Hepatocyte (in vitro differentiated cells): Measurements from ENCODE around the gene RPTOR. TPM values are rescaled to one million over a fixed set of nuclear protein-coding genes. Genes with fewer than 3 reads are reported as not detected.

ENCODE experiments used
- DNase-seq: peaks from one replicate; pipeline ENCODE4 v3.0.0-alpha.2; 2016; ENCODE audit warnings: low spot score
- H2AFZ ChIP-seq: fragments of 200-600 bp; sonication (generic); 2 replicates; pipeline ENCODE4 v1.6.0; 2016; ENCODE audit warnings: antibody characterized with exemption, mild to moderate bottlenecking
- H3K27ac ChIP-seq: fragments of 200-600 bp; sonication (generic); 2 replicates; pipeline ENCODE4 v1.5.1; 2016; ENCODE audit warnings: mild to moderate bottlenecking
- H3K27me3 ChIP-seq: fragments of 200-600 bp; sonication (generic); 2 replicates; pipeline ENCODE4 v1.6.1; 2016
- H3K36me3 ChIP-seq: fragments of 200-600 bp; sonication (generic); replicated peaks from 2 replicates; pipeline ENCODE4 v1.5.1; 2016; ENCODE audit warnings: low read depth; ENCODE audit not compliant: insufficient read depth
- H3K4me1 ChIP-seq: fragments of 200-600 bp; sonication (generic); 2 replicates; pipeline ENCODE4 v1.5.1; 2016; ENCODE audit warnings: mild to moderate bottlenecking, moderate library complexity; ENCODE audit not compliant: insufficient read depth
- H3K4me2 ChIP-seq: fragments of 200-600 bp; sonication (generic); 2 replicates; pipeline ENCODE4 v1.6.0; 2016
- H3K4me3 ChIP-seq: fragments of 200-600 bp; sonication (generic); 2 replicates; pipeline ENCODE4 v1.5.1; 2016; ENCODE audit warnings: mild to moderate bottlenecking
- H3K79me2 ChIP-seq: fragments of 200-600 bp; sonication (generic); 2 replicates; pipeline ENCODE4 v1.6.0; 2017; ENCODE audit warnings: mild to moderate bottlenecking
- H3K9me2 ChIP-seq: fragments of 200-600 bp; sonication (generic); replicated peaks from 2 replicates; pipeline ENCODE4 v1.6.0; 2017; ENCODE audit warnings: mild to moderate bottlenecking; ENCODE audit not compliant: insufficient read depth
- H3K9me3 ChIP-seq: fragments of 200-600 bp; sonication (generic); 2 replicates; pipeline ENCODE4 v1.5.1; 2016; ENCODE audit warnings: low read depth, mild to moderate bottlenecking
- H4K20me1 ChIP-seq: fragments of 200-600 bp; sonication (generic); 2 replicates; pipeline ENCODE4 v1.6.0; 2016; ENCODE audit warnings: mild to moderate bottlenecking; ENCODE audit not compliant: insufficient read depth, poor library complexity, severe bottlenecking
- EZH2 ChIP-seq: fragments of 200-600 bp; sonication (generic); IDR thresholded peaks from 2 replicates; pipeline ENCODE4 v1.6.1; 2016; ENCODE audit warnings: antibody characterized with exemption, mild to moderate bottlenecking, borderline replicate concordance
- EZH2phosphoT487 ChIP-seq: fragments of 200-600 bp; sonication (generic); IDR thresholded peaks from one replicate; pipeline ENCODE4 v1.6.1; 2018; ENCODE audit warnings: antibody characterized with exemption, mild to moderate bottlenecking, low read depth, moderate library complexity; ENCODE audit not compliant: unreplicated experiment, severe bottlenecking
- WGBS: methylation state at CpG from one replicate; pipeline ENCODE4 v1.1.6; 2016; ENCODE audit warnings: low lambda C conversion rate; ENCODE audit errors: missing lambda C conversion rate; 5-methylcytosine and 5-hydroxymethylcytosine counted together
- polyA plus RNA-seq: library from polyadenylated mRNA; unstranded; fragments of >200 nt; fragmentation: Nextera tagmentation; extraction: Ambion mirVana; gene quantifications from 2 replicates; pipeline ENCODE4 v1.2.1, GENCODE V29; 2016
- total RNA-seq: library from RNA; depleted of rRNA; stranded (reverse); fragments of >200 nt; gene quantifications from 2 replicates; pipeline ENCODE4 v1.2.3, GENCODE V29; 2014
- TF ChIP-seq, protein P1 (sequence below): fragments of 200-600 bp; sonication (generic); IDR thresholded peaks from 2 replicates; pipeline ENCODE4 v1.5.1; 2016; ENCODE audit warnings: antibody characterized with exemption, mild to moderate bottlenecking; ENCODE audit not compliant: poor library complexity

RPTOR gene
- total and polyA plus RNA-seq, 2 experiments from 2014 or later = 14.1 to 20.6 TPM

DNA sequence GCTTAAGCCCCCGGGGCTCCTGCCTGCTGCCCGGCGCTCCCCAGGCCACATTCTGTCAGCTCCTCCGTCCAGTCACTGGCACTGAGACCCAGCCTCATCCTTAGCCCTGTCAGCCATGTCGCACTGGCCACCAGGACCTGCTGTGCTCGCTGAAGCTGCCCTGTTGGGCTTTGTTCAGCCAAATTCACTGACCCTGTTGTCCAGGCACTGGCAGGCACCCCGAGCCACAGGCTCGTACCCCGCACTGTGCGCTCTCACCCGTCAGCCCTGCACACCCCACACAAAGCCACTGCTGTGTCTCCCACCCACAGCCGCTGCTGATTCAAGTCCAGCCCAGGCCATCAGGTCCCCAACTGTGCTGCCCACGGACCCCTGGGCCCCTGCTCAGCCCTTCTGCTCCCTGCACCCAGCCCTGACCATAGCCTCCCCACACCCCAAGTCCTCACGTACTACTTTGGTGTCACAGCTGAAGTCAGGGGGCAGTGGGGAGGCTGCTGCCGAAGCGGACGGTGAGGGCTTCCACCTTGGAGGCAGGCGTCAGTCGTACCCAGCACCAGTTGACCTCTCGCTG, 315.5 kb downstream of the RPTOR start:
- H3K4me3 ChIP-seq = no peak overlapping the region

DNA sequence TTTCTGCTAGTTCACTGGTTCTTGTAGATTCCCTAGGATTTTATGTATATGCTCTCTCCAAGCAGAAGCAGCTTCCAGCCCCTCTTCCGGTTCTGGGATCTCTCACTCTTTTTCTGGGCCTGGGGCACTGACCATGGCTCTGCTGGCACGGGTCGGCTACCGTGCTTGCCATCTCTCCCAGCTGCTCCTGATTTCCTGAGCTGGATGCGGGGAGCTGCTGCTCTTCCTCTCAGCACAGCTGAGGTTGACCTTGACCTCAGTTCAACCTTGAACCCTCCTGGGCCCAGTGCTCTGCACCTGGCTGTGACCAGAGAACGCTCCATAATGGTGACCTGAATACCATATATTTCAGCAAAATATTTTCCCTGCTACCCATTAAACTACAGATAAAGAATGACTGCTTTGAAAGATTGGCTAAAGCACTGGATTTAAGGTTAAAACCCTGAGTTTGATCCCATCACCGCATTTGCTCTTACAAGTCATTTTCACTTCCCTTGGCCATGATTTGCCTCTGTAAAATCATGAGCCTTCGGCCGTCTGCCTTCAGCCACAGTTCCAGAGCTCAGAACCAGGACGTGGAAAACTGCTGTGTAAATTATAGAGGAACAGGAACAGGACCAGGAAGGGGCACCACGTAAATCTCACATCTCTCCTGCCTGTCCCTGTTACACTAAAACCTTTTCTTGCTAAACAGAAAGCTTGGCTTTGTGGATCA, 316.2 kb downstream of the RPTOR start:
- Histone ChIP-seq H2AFZ (no peak overlapping the region), H4K20me1 (no peaks in the 10 kb centered on the region), H3K27ac (no peak overlapping the region), H3K4me2 (no peak overlapping the region), H3K9me3 (no peaks in the 10 kb centered on the region), H3K79me2 (no peaks in the 10 kb centered on the region), H3K4me3 (no peak overlapping the region), H3K4me1 (peaks cover 6% of the 10 kb centered on the region), H3K9me2 (no peaks in the 10 kb centered on the region), H3K27me3 (no peaks in the 10 kb centered on the region), H3K36me3 (no peaks in the 10 kb centered on the region)
- DNase-seq = no peak
- TF ChIP-seq, protein P1, sequence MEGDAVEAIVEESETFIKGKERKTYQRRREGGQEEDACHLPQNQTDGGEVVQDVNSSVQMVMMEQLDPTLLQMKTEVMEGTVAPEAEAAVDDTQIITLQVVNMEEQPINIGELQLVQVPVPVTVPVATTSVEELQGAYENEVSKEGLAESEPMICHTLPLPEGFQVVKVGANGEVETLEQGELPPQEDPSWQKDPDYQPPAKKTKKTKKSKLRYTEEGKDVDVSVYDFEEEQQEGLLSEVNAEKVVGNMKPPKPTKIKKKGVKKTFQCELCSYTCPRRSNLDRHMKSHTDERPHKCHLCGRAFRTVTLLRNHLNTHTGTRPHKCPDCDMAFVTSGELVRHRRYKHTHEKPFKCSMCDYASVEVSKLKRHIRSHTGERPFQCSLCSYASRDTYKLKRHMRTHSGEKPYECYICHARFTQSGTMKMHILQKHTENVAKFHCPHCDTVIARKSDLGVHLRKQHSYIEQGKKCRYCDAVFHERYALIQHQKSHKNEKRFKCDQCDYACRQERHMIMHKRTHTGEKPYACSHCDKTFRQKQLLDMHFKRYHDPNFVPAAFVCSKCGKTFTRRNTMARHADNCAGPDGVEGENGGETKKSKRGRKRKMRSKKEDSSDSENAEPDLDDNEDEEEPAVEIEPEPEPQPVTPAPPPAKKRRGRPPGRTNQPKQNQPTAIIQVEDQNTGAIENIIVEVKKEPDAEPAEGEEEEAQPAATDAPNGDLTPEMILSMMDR = no peak
- no peak for TF ChIP-seq EZH2
- no peak for TF ChIP-seq EZH2phosphoT487
- 90% methylated on average over 11 of the region's 11 CpGs for WGBS

More for the DNA sequence above, 315.5 kb downstream of the RPTOR start:
- Histone ChIP-seq H3K9me2 (no peaks in the 10 kb centered on the region), H3K36me3 (no peaks in the 10 kb centered on the region), H3K27me3 (no peaks in the 10 kb centered on the region), H3K4me2 (no peak overlapping the region), H3K9me3 (no peaks in the 10 kb centered on the region), H3K79me2 (no peaks in the 10 kb centered on the region), H3K27ac (no peak overlapping the region), H3K4me1 (peaks cover 6% of the 10 kb centered on the region), H2AFZ (no peak overlapping the region), H4K20me1 (no peaks in the 10 kb centered on the region)
- no peak for DNase-seq
- TF ChIP-seq, protein P1 = no peak
- TF ChIP-seq EZH2phosphoT487 = no peak
- TF ChIP-seq EZH2 = no peak
- 96% methylated on average over 20 of the region's 20 CpGs for WGBS

DNA sequence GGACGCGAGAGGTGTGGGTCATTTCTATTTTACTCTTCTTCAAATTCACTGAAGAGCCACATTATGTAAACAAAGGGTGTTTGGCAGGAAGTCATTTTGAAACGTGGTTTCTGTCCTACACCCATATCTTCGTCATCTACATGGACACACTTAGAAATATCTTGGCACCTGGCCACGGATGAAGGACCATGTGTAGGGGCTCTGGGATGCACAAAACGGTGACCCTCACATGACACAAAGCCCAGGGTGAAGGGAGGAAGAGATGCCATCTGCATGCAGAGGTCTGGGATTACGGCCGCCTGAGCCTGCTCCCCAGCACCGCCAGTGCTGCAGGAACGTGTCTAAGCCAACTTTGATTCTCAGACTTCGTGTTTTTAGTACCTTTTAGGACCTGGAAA, 316.8 kb downstream of the RPTOR start:
- no peak overlapping the region for H3K27ac ChIP-seq
- H2AFZ ChIP-seq = no peak overlapping the region
- no peak overlapping the region for H3K4me3 ChIP-seq
- H3K4me2 ChIP-seq = no peak overlapping the region
- no peaks in the 10 kb centered on the region for H3K9me3 ChIP-seq
- TF ChIP-seq, protein P1 = no peak
- no peak for TF ChIP-seq EZH2
- no peak for TF ChIP-seq EZH2phosphoT487
- H3K36me3 ChIP-seq = no peaks in the 10 kb centered on the region
- peaks cover 6% of the 10 kb centered on the region for H3K4me1 ChIP-seq
- WGBS = 86% methylated on average over 11 of the region's 11 CpGs
- H3K9me2 ChIP-seq = no peaks in the 10 kb centered on the region
- no peak for DNase-seq
- H4K20me1 ChIP-seq = no peaks in the 10 kb centered on the region
- H3K79me2 ChIP-seq = no peaks in the 10 kb centered on the region
- no peaks in the 10 kb centered on the region for H3K27me3 ChIP-seq
